ENCODE data around the gene UBXN6.

The UBXN6 gene

DNA sequence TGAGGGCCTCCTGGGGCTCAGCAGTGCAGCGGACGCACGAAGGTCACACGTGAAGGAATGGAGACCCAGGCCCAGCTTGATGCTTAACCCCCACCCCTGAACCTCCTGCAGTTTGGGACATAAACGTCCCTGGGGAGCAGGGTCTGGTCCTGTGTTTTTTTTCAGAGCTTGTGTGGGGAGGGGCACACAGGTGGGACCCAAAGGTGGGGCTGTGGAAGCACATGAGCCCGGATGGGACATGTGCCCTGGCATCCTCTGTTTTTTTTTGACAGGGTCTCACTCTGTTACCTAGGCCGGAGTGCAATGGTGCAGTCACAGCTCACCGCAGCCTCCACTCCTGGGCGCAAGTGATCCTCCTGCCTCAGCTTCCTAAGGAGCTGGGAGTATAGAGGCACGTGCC lies 20.5 kb downstream of the UBXN6 start:
- DNase-seq, result no peak

DNA sequence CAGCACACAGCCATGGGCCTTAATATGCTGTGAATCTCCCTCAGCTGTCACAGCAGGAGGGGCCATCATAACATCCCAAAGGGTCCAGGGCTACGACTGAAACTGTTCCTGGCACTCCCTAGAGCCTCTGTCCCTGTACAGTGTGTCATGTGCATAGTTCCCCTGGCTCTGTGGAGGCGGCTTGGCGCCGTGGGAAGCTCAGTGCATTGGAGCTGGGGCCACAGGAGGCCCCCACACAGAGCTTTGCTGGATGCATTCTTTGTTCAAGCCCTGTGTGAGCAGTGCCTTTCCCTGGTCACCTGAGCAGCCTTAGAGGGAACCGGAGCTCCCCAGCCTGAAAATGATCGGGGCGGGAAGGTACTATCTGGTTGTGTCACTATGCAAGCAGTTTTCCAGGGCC lies 21.4 kb downstream of the UBXN6 start:
- no peak for DNase-seq

DNA sequence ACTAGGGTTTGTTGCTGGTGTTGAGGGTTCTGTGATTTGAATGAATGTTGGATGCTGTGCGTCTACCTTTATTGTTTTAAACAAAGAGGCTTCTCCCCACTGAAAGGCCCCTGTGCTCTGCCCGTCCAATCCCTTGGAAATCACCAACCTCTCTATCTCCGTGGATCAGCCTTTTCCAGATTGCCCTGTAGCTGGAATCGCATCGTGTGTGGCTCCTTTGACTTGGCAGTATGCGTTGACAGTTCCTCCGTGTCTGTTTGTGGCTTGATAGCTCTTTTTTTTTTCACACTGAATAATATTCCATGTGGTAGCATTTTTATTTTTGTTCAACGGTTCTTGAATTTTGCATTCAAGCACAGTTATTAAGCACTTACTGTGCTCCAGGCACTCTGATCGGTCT lies 23.2 kb downstream of the UBXN6 start:
- no peak for DNase-seq

DNA sequence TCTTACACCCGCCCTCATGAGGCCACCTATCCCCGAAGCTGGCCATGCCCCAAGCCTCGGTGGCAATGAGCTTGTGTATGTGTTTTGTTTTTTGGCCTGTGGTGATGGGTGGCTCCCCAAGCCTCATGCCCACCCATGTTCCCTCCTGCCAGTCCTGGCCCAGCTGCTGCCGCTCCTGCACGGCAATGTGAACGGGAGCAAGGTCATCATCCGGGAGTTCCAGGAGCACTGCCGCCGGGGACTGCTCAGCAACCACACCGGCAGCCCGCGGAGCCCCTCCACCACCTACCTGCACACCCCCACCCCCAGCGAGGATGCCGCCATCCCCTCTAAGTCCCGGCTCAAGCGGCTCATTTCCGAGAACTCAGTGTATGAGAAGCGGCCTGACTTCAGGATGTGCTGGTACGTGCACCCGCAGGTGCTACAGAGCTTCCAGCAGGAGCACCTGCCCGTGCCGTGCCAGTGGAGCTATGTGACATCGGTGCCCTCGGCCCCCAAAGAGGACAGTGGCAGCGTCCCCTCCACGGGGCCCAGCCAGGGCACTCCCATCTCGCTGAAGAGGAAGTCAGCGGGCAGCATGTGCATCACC lies 24.6 kb downstream of the UBXN6 start:
- DNase-seq, result no peak

DNA sequence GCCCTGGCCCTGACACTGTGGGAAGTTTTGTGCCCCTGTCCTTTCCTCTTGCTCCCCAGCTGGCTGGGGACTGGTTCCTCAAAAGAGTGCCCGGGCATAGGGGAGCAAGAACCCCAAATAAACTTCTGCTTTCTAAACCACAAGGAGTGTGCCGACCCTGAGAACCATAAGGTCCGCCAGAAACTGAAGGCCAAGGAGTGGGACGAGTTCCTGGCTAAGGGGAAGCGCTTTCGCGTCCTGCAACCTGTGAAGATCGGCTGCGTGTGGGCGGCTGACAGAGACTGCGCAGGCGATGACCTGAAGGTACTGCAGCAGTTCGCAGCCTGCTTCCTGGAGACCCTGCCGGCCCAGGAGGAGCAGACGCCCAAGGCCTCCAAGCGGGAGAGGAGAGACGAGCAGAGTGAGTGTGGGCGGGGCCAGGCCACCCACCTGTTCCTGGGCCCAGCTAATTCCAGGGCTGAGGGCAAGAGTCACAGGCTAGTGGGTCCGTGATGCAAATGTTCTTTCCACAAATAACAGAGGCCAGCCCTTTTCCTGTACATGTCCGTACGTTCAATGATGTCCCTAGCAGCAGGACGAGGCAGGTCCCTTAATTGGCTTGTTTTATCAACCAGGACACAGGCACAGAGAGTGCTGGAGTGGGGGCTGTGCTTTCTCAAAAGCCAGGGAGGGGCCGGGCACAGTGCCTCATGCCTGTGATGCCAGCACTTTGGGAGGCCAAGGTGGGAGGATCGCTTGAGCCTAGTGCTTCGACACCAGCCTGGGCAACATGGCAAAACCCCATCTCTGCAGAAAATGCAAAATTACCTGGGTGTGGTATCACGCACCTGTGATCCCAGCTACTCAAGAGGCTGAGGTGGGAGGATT lies 25.6 kb downstream of the UBXN6 start:
- DNase-seq, result no peak

DNA sequence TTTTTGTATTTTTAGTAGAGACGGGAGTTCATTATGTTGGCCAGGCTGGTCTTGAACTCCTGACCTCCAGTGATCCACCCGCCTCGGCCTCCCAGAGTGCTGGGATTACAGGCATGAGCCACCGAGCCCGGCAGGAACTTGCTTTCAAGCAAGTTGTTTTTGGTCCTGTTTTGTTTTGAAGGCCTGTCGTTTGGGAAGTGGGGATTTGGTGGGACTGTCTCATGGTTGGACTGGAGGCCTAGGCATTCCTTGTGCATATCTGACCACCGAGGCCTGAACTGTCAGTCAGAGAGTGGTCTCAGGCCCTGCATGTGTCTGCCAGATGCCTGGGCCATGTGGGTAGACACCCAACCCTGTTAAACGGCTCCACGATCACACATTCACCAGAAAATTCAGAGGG lies 26.3 kb downstream of the UBXN6 start:
- DNase-seq, result no peak

DNA sequence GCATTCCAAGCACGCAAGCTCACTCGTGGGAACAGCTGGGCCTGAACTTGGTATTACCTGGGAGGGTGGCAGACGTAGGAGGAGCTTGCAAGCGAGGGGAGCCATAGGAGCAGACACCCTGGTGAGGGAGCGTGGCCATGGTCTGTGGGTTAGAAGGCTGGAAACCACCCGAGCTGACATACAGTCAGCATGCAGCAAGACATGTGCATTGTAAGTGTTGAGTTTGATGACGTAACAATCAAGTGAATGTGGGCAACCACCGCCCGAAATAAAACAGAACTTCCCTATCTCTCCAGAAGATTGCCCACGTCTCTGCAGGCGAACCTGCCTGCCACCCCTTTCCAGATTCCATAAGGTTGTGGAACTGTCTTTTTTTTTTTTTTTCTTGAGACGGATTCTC lies 26.8 kb downstream of the UBXN6 start:
- no peak for DNase-seq

DNA sequence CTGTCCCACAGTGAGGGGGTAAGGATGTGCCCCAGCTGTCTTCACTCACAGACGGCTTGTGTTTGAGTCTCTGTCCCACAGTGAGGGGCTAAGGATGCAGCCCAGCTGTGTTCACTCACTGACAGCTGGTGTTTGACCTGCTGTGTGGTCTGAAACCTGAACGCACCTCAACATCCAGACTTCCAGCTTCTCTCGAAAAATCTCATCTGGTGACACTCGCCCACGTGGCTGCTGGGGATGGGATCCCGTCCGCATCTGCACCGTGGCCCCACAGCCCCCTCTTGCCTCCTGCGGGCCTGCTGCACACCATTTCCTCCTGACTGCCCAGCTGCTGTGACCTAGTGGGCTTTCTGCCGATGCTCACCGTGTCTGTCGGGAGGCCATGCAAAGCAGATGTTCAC lies 27.8 kb downstream of the UBXN6 start:
- no peak for DNase-seq

DNA sequence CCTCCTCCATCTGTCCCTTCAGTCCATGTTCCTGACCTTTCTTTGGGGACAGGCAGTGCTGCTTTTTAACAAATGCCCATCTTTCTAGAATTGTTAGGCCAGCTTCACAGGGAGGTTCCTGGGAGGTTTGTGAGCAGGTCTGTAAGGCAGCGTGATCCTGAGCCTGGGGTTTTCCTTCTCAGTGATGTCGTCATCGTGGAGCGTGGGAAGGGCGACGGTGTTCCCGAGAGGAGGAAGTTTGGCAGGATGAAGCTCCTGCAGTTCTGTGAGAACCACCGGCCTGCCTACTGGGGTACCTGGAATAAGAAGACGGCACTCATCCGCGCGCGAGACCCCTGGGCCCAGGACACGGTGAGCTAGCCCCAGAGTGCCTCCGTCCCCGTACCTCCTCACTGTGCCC lies 28.3 kb downstream of the UBXN6 start:
- DNase-seq, result no peak

DNA sequence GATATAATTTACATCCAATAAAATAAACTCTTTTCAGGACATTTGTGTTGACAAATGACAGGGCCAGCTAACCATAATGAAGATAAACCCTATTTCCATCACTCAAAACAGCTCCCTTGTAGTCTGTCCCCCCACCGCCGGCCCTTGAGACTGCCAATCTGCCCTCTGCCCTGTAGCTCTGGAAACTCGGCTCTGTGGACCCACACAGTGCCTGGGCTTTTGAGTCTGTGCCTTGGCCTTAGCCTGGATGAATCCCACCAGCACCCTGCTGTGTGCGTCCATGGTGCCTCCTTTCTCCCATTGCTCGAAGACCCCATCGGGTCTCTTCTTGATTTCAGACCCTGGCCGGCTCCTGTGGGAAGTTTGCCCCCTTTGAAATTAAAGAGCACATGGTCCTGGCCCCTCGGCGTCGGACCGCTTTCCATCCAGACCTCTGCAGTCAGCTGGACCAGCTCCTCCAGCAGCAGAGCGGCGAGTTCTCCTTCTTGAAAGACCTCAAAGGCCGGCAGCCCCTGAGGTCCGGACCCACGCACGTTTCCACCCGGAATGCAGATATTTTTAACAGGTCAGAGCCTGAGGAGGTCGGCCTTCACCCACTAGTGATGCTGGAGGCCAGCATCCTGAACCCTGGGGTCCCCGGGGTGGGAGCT lies 29.1 kb downstream of the UBXN6 start:
- no peak for DNase-seq

DNA sequence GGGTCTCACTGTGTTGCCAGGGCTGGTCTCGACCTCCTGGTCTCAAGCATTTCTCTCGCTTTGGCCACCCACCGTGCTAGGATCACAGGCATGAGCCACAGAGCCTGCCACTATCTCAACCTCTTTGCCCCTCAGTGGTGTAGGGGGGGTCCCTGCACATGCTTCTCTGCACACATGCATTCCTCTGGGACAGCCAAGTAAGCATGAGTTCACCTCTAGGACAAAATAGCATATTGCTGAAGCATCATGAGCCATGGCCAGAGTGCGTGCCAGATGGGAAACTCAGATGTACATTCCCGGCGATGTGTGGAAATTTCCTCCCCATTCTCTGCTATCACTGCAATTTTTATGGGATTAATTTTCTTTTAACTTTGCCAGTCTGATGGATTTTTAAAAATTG lies 32.1 kb downstream of the UBXN6 start:
- DNase-seq, result no peak

DNA sequence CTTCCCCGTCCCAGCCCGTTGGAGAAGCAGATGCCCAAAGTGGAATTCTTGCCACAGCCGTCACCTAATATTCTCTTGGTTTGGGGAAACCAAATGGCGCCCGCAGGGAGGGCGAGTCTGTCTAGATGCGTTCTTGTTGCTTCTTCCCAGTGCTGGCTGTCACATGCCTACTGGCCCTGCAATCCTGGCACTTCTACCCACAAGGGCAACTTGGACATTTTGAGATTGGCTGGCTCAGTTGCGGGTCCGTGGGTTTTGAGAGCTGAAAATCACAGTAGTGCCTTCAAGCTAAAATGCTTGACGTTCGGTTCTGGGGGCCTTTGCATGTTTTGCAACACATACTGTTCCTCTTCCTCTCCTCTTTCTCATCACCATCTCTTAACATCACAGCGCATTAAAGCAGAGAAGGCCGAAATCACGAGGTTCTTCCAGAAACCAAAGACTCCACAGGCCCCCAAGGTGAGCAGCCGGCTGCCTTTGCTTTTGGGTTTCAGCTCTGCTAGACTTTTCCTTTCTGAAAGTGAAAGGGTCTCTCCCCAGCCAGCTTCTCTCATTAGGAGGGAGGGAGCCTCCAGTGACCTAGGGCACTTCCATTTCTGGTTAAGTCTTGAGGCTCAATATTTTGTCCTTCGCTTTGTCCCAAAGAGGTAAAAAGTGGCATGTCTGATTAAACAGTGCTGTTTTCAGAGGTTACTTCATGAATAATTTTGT lies 34.0 kb downstream of the UBXN6 start:
- DNase-seq, result no peak

DNA sequence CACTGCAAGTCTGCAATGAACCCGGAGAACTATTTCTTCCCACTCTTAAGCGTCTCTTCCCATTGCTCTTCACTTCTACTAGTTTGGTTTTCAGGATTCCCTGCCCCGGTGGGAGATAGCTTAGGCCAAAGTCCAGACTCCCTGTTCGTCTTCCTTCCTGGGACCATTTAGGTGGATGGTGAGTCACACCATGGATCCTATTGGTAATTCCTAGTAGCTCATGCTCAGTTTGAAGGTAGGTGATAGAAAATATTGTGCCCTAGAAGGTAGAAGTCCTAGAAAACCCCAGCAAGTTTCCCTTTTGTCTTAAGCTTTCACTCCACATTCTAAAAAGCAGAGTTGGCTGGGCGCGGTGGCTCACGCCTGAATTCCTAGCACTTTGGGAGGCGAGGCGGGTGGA lies 41.3 kb downstream of the UBXN6 start:
- no peak for DNase-seq

DNA sequence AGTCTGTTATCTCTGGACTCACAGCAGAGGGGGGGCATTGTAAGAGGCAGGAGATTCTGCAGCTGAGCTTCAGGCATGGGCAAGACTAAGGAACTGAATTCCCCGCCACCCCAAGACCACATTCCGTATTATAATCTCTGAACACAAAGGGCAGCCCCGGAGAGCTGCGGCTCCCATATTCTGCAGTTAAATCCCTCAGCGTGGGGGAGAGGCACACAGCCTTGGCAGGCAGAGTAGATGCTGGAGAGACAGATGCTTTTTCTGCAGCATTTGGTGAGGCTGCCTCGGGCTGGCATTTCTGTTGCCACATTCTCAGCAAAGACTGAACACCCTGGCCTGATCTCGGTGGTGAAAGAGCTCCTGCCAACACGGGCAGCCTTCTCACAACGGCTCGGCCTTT lies 42.2 kb downstream of the UBXN6 start:
- no peak for DNase-seq

DNA sequence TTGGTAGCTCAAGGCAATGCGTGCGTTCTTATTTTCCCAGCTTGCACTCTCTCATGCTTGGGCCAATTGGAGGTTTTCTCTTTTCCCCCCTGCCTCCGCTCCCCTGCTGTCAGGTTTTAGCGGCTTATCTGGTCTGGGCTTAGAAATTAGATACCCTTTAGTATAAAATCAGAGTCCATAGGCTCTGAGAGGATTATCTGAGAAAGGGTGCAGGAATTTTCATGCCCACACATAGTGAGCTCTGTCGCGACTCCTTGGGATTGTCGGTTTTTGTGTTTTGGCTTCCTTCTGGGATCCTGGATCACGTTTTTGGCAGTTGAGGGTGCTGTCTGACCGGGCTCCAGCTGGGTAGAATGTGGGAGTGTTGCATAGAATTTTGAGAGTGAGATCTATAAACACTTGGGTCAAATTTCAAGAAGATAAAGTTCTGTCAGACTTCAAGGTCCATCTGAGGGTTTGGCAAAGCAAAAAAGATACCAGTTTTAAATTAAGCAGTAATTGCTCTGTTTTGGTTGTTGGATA lies 42.7 kb downstream of the UBXN6 start:
- DNase-seq, result no peak

DNA sequence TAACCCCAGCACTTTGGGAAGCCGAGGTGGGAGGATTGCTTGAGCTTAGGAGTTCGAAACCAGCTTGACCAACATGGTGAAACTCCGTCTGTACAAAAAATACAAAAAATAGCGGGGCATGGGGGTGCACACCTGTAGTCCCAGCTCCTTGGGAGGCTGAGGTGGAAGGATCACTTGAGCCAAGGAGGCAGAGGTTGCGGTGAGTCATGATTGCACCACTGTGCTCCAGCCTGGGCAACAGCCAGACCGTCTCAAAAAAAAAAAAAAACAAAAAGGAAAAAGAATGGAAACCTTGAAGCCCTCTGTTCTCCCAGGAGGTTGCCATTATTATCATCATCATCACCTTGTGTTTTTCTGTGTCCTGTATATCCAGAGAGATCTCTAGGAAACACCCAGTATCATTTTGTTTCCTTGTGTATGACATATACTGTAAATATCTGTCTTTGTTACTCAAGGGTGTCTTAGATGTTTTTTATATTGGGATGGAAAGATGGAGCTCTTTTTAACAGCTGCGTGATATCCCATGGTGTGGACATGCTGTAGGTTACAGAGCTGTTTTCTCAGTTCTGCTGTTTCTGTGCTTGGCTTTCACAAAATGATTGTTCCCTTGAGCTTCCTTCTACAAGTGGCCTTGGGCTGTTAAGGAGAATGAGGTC lies 43.3 kb downstream of the UBXN6 start:
- DNase-seq, result no peak

DNA sequence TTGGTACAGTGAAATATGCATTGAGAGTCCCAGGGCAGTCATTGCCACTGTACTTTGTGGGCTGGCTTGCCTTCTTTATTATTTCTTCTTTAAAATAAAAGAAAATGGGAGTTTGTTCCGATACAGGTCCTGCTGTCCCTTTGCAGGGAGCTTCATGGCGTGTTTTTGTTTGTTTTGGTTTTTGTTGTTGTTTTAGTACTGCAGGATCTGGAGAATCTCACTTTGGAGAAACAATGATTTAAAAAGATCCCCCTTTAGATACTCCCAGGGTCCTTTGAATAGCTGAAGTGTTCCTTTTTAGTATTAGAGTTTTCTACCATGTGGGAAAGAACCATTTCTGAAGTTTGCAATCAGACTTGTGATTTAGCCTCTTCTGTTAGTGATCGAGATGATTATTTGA lies 44.0 kb downstream of the UBXN6 start:
- DNase-seq, result no peak

DNA sequence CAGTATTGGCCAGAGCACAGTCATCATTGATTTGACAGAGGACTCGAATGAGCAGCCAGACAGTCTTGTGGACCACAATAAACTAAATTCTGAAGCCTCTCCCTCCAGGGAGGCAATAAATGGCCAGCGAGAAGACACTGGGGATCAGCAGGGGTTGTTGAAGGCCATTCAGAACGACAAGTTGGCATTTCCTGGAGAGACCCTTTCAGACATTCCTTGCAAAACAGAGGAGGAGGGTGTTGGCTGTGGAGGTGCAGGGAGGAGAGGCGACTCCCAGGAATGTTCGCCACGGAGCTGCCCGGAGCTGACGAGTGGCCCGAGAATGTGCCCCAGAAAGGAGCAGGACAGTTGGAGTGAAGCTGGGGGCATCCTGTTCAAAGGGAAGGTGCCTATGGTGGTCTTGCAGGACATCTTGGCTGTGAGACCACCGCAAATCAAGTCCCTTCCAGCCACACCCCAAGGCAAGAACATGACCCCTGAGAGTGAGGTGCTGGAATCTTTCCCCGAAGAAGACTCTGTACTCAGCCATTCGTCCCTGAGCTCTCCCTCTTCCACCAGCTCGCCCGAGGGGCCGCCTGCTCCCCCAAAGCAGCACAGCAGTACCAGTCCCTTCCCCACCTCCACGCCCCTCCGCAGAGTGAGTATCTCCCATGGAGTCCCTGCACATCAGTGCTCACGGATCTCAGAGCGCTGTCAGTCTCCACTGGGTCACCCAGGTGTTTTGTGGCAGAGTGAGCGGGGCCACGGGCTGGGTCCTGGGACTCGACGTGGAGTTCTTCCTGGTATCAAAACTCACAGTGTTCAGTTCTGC lies 48.3 kb downstream of the UBXN6 start:
- no peak for DNase-seq

DNA sequence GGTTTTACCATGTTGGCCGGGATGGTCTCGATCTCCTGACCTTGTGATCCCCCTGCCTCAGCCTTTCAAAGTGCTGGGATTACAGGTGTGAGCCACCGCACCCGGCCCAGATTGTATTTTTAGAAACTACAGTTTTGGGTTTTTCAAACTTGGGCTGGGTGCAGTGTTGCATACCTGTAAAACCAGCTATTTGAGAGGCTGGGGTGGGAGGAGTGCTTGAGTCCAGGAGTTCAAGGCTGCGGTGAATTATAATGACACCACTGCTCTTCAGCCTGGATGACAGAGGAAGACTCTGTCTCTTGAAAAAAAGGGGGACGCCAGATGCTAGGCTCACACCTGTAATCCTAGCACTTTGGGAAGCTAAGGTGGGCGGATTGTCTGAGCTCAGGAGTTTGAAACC lies 51.0 kb downstream of the UBXN6 start:
- DNase-seq, result no peak

DNA sequence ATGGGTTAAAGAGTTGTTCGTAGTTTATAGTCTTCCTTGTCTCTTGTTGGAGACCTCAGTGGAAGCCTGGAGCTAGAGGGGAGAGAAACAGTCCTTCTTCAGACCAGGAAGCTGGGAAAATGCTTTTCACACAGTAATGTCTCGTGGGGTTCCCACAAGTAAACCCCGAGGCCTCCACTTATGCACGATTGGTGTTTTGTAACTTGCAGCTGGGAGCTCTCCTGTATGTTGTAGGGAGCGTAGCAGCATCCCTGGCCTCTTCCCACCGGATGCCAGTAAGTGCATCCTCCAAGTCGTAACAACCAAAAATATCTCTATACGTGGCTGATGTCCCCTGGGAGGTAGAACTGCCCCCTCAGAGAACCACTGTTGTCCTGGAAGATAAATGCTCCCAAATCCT lies 51.6 kb downstream of the UBXN6 start:
- DNase-seq, result no peak

DNA sequence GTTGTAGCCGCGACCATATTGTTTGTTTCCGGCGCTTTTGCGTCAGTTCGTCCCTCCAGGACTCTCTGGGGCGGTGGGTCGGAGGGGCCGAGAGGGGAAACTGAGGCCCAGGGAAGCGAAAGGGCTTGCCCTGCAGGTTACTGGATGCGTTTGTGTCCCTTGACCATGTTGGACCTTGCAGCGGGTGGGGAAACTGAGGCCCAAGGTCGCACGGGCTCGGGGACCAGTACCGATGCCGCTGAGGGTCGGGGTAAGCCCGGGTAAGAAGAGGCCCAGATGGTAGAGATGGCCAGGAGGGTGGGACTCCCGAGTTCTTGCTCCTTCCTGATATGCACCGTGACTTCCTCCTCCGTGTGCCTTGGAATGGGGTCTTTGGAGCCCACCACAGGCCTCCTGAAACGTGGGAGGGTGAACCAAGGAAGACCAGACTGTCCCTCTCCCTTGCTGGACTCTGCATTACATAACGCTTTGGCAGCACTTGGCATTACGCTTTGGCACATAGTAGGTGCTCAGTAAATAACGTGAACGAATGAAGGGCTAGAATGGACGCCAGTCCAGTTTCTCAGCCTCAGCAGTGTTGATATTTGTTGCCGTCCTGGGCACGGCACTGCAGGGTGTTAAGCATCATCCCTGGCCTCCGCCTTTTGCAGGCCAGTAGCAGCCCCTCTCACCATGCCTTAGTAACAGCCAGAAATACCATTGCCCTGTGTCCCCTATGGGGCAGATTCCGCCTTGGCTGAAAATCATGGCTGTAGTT lies 54.4 kb downstream of the UBXN6 start:
- DNase-seq, result no peak

Measured in stimulated activated CD4-positive, alpha-beta T cell treated with anti-CD3 and anti-CD28 coated beads, Interleukin-12 subunit alpha, Interleukin-12 subunit beta, amount 100 ng/mL, for 4 hours (primary cell).